Posterior cingulate gyrus (tissue), 11 donors: Measurements from ENCODE around the gene SLC4A4.

Experiments used
- DNase-seq, 10 donors: peaks; one replicate each; pipeline versions ENCODE4 v3.0.0 to v3.0.0-alpha.2; 2020 to 2021; ENCODE audit warnings: mixed read lengths in 3 of 10
- intact Hi-C: fragments of 100-400 bp; cut with DNase I; formaldehyde crosslinking; loops from one replicate; pipeline ENCODE4 v1.15.1; 2023

The SLC4A4 gene

GRCh38 chr4:71356924-71357663, 18.3 kb downstream of the SLC4A4 start:
- no peak for DNase-seq
- intact Hi-C loops: no loop called here

- no peak for DNase-seq
- intact Hi-C loops: no loop called here
Measured at GRCh38 chr4:71360844-71361243, 22.0 kb downstream of the SLC4A4 start.

- DNase-seq: no peak
- intact Hi-C loops: no loop called here
Measured at GRCh38 chr4:71361476-71361875, 22.7 kb downstream of the SLC4A4 start.

GRCh38 chr4:71366766-71367165, 27.9 kb downstream of the SLC4A4 start:
- DNase-seq: peak in 1 of 10 donors; percentile 26
- intact Hi-C loops: no loop called here

- DNase-seq: no peak
- intact Hi-C loops: no loop called here
Measured at GRCh38 chr4:71367546-71367945, 28.7 kb downstream of the SLC4A4 start.

- DNase-seq: peak in 2 of 10 donors; percentile 58 to 60
- intact Hi-C loops: no loop called here
Measured at GRCh38 chr4:71368906-71369305, 30.1 kb downstream of the SLC4A4 start.

GRCh38 chr4:71369536-71369935, 30.7 kb downstream of the SLC4A4 start:
- intact Hi-C loops: no loop called here
- DNase-seq: no peak

- intact Hi-C loops: no loop called here
- DNase-seq: no peak
Measured at GRCh38 chr4:71375494-71375893, 36.7 kb downstream of the SLC4A4 start.

GRCh38 chr4:71377561-71377960, 38.7 kb downstream of the SLC4A4 start:
- DNase-seq: no peak
- intact Hi-C loops: no loop called here

- intact Hi-C loops: no loop called here
- no peak for DNase-seq
Measured at GRCh38 chr4:71379126-71379525, 40.3 kb downstream of the SLC4A4 start.

GRCh38 chr4:71380788-71381187, 42.0 kb downstream of the SLC4A4 start:
- intact Hi-C loops: no loop called here

GRCh38 chr4:71382125-71382899, 43.5 kb downstream of the SLC4A4 start:
- DNase-seq: no peak

More at GRCh38 chr4:71380788-71381187, 42.0 kb downstream of the SLC4A4 start:
- no peak for DNase-seq

GRCh38 chr4:71382900-71383560, 44.2 kb downstream of the SLC4A4 start:
- intact Hi-C loops: no loop called here
- no peak for DNase-seq

More at GRCh38 chr4:71382125-71382899, 43.5 kb downstream of the SLC4A4 start:
- intact Hi-C loops: no loop called here

- DNase-seq: no peak
- intact Hi-C loops: no loop called here
Measured at GRCh38 chr4:71383984-71384383, 45.2 kb downstream of the SLC4A4 start.

GRCh38 chr4:71389149-71389827, 50.5 kb downstream of the SLC4A4 start:
- intact Hi-C loops: no loop called here
- no peak for DNase-seq

- DNase-seq: no peak
- intact Hi-C loops: no loop called here
Measured at GRCh38 chr4:71392109-71392508, 53.3 kb downstream of the SLC4A4 start.

- intact Hi-C loops: no loop called here
Measured at GRCh38 chr4:71396382-71396781, 57.6 kb downstream of the SLC4A4 start.

GRCh38 chr4:71400810-71401209, 62.0 kb downstream of the SLC4A4 start:
- intact Hi-C loops: no loop called here
- no peak for DNase-seq

More at GRCh38 chr4:71396382-71396781, 57.6 kb downstream of the SLC4A4 start:
- DNase-seq: no peak

- intact Hi-C loops: no loop called here
- DNase-seq: no peak
Measured at GRCh38 chr4:71402616-71403015, 63.8 kb downstream of the SLC4A4 start.

- intact Hi-C loops: no loop called here
- DNase-seq: no peak
Measured at GRCh38 chr4:71404049-71404448, 65.2 kb downstream of the SLC4A4 start.

GRCh38 chr4:71405791-71406190, 67.0 kb downstream of the SLC4A4 start:
- no peak for DNase-seq
- intact Hi-C loops: no loop called here
